ENCODE measurements around the gene IL4R.

IL4R gene

GRCh38 chr16:27289669-27290068 lies 24.1 kb upstream of the IL4R start:
- DNase-seq, result no peak

GRCh38 chr16:27290562-27290961 lies 23.2 kb upstream of the IL4R start:
- no peak for DNase-seq

DNA sequence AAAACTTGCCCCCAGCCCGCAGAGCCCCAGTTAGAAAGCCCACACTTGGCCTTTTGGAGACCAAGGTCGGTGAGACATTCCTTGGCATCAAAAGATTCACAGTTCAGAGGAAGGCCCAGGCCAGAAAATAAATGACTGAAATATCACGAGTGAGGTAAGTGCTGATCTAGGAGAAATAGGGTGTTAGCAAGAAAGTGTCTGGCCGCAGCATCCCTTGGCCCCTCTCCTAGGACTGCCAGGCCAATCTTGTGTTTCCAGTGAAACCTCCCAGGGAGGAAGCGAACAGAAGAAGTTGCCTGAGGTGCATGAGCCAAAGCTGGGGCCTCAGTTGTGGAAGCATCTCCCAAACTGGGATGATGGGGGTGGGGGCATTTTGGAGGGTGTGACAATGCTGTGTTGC lies 22.7 kb upstream of the IL4R start:
- DNase-seq, result no peak

DNA sequence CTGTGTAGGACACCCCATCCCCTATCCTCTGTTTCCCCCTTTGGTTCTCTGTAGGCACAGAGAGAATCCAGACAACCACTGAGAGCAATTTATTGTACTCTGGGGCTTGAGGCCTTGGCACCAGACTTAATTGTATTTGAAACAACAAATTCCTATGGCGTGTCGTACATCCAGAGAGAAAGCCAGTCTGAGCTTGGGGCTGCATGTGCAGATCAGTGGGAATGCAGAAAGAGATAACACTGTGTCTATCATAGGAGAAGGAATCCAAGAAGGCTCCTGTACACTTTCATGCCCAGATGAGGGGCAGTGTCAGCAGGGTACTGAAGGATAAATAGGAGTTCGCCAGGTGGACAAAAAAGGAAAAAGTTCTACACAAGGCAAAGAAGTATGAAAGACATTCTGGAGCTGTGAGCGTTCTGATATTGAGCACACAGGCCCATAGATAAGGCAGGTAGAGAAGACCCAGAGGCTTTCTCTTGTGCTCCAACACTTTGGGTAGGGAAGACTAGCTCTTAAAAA lies 22.0 kb upstream of the IL4R start:
- DNase-seq, result no peak

DNA sequence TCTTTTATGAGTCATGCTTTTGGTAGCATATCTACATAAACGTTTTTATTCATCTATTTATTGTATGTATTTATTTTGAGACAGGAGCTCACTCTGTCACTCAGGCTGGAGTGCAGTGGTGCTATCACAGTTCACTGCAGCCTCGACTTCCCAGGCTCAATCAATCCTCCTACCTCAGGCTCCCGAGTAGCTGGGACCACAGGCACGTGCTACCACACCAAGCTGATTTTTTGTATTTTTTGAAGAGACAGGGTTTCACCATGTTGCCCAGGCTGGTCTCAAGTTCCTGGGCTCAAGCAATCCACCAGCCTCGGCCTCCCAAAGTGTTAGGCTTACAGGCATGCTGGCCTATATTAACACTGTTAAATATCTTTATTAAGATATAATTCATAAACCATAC lies 20.4 kb upstream of the IL4R start:
- no peak for DNase-seq

DNA sequence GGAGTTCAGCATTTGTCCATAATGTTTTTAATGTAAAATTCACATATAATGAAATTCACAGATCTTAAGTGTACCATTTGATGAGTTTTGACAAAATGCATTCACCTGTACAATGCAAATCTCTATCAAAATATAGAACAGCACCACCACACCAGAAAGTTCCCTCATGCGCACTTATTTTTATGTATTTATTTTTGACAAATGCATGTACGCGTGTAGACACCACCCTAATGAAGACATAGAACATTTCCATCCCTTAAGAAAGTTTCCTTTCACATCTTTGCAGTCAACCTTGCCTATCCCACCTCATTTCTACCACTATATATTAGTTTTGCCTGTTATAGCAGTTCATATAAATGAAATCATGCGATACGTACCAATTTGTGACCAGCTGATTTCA lies 15.6 kb upstream of the IL4R start:
- DNase-seq, result no peak

- no peak for DNase-seq
These were observed 12.4 kb upstream of the IL4R start for GRCh38 chr16:27301236-27301861.

DNA sequence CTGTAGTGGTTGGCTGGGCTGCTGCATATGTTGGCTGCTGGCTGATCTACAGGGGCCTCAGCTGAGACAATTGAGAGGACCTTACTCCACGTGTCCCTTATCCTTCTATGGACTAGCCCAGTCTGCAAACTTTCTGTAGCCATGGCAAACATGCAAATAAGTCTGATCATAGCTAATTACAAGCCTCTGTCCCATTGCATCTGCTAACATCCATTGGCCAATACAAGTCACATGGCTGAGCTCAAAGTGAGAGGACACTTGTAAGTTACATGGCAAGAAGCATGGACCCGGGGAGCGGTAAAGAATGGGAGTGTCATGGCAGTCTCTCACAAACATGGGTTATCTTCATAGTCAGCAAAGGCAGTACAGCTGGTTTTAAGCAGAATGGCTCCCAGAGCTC lies 11.6 kb upstream of the IL4R start:
- DNase-seq, result no peak

DNA sequence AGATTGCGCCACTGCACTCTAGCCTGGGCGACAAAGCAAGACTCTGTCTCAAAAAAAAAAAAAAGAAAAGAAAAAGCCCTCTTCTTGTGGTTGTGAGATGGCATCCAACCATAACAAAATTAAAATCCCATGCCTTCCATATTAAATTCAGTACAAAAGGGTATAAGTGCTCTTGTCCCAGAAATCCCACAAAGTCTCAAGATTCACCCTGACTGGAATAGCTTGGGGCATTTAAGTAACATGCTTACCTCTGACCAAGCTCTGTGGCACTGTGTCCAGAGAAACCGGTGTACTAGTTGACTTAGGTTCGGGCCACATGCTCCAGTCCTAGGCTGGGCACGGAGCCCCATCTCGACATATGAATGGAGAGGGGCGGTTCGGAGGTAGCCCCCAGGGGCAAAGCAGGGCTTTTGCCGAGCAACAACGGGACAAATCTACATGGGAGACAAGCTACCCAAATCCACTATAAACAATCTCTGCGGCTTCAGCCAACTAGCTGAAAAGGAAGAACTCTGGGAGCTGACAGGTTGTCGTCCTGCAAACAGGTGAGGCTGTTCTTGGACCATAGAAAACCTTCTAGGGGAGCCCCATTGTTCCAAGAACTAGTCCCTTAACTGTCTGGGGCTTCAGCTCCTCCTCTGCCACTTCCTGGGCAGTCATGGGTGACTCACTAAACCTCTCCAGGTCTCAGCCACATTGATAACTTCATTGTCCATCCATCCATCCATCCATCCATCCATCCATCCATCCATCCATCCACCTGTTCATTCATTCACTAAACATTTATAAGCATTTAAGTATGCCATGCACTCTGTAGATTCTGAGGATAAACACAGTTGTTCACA lies 10.3 kb upstream of the IL4R start:
- DNase-seq, result no peak

GRCh38 chr16:27304102-27304501 lies 9.7 kb upstream of the IL4R start:
- no peak for DNase-seq

- DNase-seq, result no peak
These were observed 8.7 kb upstream of the IL4R start for GRCh38 chr16:27304881-27305745.

DNA sequence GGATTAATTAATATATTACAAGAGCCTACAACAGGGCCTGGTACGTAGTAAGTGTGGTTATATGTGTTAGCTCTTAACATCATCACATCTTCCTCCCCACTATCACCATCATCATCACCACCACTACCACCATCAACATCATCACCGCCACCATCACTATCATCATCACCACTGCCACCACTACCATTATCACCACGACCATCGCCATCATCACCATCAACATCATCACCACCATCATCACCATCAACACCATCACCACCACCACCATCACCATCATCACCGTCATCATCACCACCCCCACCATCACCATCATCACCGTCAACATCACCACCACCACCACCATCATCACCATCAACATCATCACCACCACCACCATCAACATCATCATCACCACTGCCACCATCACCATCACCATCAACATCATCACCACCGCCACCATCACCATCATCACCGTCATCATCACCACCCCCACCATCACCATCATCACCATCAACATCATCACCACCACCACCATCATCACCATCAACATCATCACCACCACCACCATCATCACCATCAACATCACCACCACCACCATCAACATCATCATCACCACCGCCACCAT lies 7.8 kb upstream of the IL4R start:
- DNase-seq, result no peak

- DNase-seq, result no peak
These were observed 5.0 kb upstream of the IL4R start for GRCh38 chr16:27308792-27309191.

DNA sequence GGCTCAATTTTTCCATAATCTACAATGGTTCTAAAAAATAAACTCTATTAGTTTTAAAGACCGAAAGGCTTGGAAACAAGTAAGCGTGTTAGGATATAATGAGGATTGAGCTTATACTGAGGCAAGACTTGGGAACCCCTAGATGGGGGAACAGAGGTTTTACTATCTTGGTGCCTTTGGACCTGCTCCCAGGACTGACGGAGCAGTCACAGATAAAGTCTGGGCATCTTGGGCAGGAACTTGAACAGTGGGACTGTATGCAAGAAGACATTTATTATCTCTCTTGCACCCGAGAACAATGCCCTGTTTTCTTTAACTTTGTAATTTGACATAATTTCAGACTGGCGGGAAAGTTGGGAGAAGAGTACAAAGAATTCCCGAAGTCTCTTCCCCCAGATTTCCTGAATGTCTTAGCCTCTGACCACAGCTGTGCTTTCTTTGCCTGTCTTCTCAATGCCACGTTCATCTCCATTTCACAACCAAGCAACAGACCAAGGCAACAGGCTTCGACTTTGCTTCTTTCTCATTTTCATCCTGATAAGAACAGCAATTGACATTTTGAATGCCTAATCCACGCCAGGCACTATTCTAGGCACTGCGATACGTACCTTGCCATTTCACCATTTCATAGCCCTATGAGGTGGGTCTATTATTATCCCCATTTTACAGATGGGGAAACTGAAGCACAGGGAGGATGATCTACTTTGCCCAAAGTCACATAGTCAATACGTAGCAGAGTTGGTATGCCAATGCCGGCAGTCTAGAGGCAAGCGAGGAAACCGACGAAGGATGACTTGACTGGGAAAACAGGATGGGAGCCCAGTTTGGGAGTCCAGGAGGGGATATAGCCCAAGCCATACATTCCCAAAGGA lies 3.0 kb upstream of the IL4R start:
- DNase-seq, result no peak

DNA sequence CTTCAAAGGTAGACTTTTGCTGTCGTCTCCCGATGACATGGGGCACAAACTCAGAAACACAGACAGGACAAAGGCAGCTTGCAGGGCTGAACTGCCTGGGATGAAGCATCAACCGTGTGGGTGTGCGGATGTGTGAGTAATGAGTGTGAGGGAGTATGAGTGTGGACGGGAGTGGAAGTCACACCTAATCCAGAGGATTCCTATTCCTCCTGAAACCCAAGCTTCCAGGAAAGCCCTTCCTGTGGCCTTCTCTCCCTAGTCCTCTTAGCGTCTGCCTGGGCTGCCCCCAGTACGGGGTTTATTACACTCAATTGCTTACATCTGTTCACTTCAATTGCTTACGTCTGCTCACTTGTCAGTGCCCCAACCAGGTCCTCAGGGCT lies 2.3 kb upstream of the IL4R start:
- no peak for DNase-seq

GRCh38 chr16:27311897-27312303 lies 1.9 kb upstream of the IL4R start:
- DNase-seq, result no peak

- no peak for DNase-seq
These were observed 973 bp upstream of the IL4R start for GRCh38 chr16:27312580-27313421.

DNA sequence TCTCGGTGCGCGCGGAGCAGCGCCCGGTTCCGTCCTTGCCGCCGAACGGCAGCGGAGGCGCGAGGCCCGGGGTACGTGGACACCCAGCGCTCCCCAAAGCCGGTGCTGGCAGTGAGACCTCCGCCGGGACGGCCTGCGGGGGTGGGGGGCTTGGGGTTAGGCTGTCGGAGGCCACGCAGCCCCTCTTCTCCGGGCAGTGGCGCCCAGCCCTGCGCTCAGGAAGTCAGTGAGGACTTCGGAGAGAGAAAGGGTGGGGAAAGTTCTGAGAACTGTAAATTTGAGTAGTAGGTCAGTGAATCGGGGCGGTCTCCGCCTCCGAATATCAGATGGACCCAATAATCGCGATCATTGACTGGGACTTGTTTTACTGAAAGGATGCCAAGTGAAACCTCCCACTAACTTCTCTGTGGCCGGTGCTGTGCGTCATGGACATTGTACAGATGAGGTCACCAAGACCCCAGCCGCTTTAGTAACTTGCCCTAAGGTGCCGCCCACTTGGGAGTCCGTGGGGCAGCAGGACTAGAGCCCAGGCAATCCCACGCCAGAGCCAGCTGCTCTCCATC lies 468 bp downstream of the IL4R start:
- DNase-seq, result no peak

GRCh38 chr16:27314986-27315332 lies 1.2 kb downstream of the IL4R start:
- no peak for DNase-seq

- no peak for DNase-seq
These were observed 1.7 kb downstream of the IL4R start for GRCh38 chr16:27315333-27316037.

Data from NCI-H446 (cell line).